Esophagus muscularis mucosa (tissue), 4 donors: Measurements from ENCODE around the gene STARD13. TPM values are rescaled to one million over a fixed set of nuclear protein-coding genes. Genes with fewer than 3 reads are reported as not detected.
A peak's percentile ranks its signal among the peaks of the same experiment; 100 is the strongest.

Source experiments
- DNase-seq: peaks from one replicate; pipeline ENCODE4 v3.0.0-alpha.2; 2017; ENCODE audit errors: extremely low spot score
- H3K27ac ChIP-seq, 4 donors: fragments of 200-600 bp; sonication (generic); replicated peaks in 1 of 4; 1 replicate in 3 of 4; 2 replicates in 1 of 4; pipeline ENCODE4 v1.5.1; 2016 to 2019; ENCODE audit warnings: mild to moderate bottlenecking in 1 of 4
- H3K27me3 ChIP-seq, 4 donors: fragments of 200-600 bp; sonication (generic); one replicate each; pipeline versions ENCODE4 v1.5.1 to v1.6.0; 2016 to 2019
- H3K36me3 ChIP-seq, 4 donors: fragments of 200-600 bp; sonication (generic); one replicate each; pipeline ENCODE4 v1.5.1; 2016 to 2019
- H3K4me1 ChIP-seq, 4 donors: fragments of 200-600 bp; sonication (generic); one replicate each; pipeline ENCODE4 v1.5.1; 2016 to 2019
- H3K4me3 ChIP-seq, 4 donors: fragments of 200-600 bp; sonication (generic); 1 replicate in 2 of 4; 2 replicates in 2 of 4; pipeline ENCODE4 v1.5.1; 2016 to 2019; ENCODE audit warnings: mild to moderate bottlenecking in 4 of 4, moderate library complexity in 1 of 4
- H3K9me3 ChIP-seq, 4 donors: fragments of 200-600 bp; sonication (generic); 1 replicate in 3 of 4; 2 replicates in 1 of 4; pipeline ENCODE4 v1.5.1; 2016 to 2019
- EP300 ChIP-seq: sonication (generic); formaldehyde crosslinking; IDR thresholded peaks from one replicate; pipeline ENCODE4 v1.6.1; 2017; ENCODE audit warnings: antibody characterized with exemption
- POLR2A ChIP-seq: fragments of 450-650 bp; IDR thresholded peaks from one replicate; pipeline ENCODE4 v1.6.1; 2017; ENCODE audit warnings: antibody characterized with exemption, moderate library complexity, mild to moderate bottlenecking, low read depth
- POLR2AphosphoS5 ChIP-seq, 2 donors: sonication (generic); formaldehyde crosslinking; IDR thresholded peaks; one replicate each; pipeline ENCODE4 v1.6.1; 2017; ENCODE audit warnings: antibody characterized with exemption in 2 of 2
- WGBS: methylation state at CpG from one replicate; pipeline ENCODE4 v1.1.5; 2018; 5-methylcytosine and 5-hydroxymethylcytosine counted together
- intact Hi-C: fragments of 100-400 bp; cut with DNase I; formaldehyde crosslinking; loops from one replicate; pipeline ENCODE4 v1.15.1; 2023
- total RNA-seq, 4 donors: library from RNA; depleted of rRNA; stranded (reverse); fragments of >200 nt; gene quantifications; one replicate each; pipeline versions ENCODE4 v1.1.0 to v1.2.1, GENCODE V29; 2016
- TF ChIP-seq, protein P1 (sequence below), 3 experiments: fragments of 200-600 bp in 2 of 3; fragments of 450-650 bp in 1 of 3; sonication (generic) in 2 of 3; IDR thresholded peaks; one replicate each; pipeline ENCODE4 v1.5.1; 2017 to 2019; ENCODE audit warnings: antibody characterized with exemption in 3 of 3, mild to moderate bottlenecking in 2 of 3, moderate library complexity in 1 of 3

STARD13 gene
- total RNA-seq, 4 donors from 2014 or later = 44.9 to 59.2 (median 56.2) TPM

DNA sequence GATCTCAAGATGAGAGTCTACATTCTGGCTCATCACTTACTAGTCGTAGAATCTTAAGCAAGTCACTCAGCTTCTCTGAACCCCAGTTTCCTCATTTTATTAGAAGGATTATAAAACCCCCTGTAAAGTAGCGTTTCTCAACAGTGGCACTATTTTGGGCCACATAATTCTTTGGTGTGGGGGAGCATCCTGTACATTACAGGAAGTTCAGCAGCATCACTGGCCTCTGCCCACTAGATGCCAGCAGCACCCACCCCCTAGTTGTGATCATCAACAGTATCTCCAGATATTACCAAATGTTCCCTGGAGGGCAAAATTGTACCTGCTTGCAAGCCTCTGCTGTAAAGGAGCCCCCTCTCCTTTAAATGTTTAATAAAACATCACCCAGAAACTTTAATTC lies 22.6 kb downstream of the STARD13 start:
- H3K4me3 ChIP-seq = no peak overlapping the region
- no peak for DNase-seq
- H3K27me3 ChIP-seq = no peaks in the 10 kb centered on the region
- TF ChIP-seq EP300 = no peak
- TF ChIP-seq, protein P1, sequence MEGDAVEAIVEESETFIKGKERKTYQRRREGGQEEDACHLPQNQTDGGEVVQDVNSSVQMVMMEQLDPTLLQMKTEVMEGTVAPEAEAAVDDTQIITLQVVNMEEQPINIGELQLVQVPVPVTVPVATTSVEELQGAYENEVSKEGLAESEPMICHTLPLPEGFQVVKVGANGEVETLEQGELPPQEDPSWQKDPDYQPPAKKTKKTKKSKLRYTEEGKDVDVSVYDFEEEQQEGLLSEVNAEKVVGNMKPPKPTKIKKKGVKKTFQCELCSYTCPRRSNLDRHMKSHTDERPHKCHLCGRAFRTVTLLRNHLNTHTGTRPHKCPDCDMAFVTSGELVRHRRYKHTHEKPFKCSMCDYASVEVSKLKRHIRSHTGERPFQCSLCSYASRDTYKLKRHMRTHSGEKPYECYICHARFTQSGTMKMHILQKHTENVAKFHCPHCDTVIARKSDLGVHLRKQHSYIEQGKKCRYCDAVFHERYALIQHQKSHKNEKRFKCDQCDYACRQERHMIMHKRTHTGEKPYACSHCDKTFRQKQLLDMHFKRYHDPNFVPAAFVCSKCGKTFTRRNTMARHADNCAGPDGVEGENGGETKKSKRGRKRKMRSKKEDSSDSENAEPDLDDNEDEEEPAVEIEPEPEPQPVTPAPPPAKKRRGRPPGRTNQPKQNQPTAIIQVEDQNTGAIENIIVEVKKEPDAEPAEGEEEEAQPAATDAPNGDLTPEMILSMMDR (IDR thresholded peaks at IDR 0.05) = peak in 1 of 3 experiments; percentile 12
- WGBS = 81% methylated on average over 2 of the region's 2 CpGs
- peaks cover 80 to 97% (median 93%) of the 10 kb centered on the region in 4 donors for H3K4me1 ChIP-seq
- H3K9me3 ChIP-seq = no peaks in the 10 kb centered on the region
- no peaks in the 10 kb centered on the region for H3K36me3 ChIP-seq
- intact Hi-C loops = no loop called here
- H3K27ac ChIP-seq = peak overlapping the region; percentile 68 to 83 (median 76)

DNA sequence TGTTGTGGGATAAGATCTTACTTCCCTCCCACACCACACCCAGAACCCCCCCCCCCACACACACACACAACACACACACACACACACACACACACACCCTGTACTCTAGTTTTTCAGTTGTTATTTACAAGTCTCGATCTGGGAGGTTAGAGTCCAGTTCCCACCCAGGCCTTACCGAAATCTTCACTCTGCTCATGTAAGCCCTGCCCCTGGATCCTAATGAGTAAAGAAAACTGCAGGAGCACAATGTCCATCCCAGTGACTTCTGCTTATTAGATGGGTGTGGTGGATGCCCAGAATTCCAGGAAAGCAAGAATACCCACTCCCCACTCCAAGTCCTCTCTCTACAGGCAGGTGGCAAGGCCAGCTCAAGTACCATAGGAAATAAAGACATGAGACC lies 23.0 kb downstream of the STARD13 start:
- no peak for DNase-seq
- H3K4me3 ChIP-seq = no peak overlapping the region
- TF ChIP-seq POLR2A (no peak), POLR2AphosphoS5 (IDR thresholded peaks at IDR 0.05) (no peak), EP300 (no peak)
- TF ChIP-seq, protein P1 (IDR thresholded peaks at IDR 0.05) = no peak
- H3K27me3 ChIP-seq = no peaks in the 10 kb centered on the region
- H3K4me1 ChIP-seq = peaks cover 81 to 97% (median 93%) of the 10 kb centered on the region in 4 donors
- peak overlapping the region; percentile 73 to 83 (median 78) for H3K27ac ChIP-seq
- 94% methylated on average over 2 of the region's 2 CpGs for WGBS
- intact Hi-C loops = no loop called here
- H3K9me3 ChIP-seq = no peaks in the 10 kb centered on the region
- H3K36me3 ChIP-seq = no peaks in the 10 kb centered on the region

DNA sequence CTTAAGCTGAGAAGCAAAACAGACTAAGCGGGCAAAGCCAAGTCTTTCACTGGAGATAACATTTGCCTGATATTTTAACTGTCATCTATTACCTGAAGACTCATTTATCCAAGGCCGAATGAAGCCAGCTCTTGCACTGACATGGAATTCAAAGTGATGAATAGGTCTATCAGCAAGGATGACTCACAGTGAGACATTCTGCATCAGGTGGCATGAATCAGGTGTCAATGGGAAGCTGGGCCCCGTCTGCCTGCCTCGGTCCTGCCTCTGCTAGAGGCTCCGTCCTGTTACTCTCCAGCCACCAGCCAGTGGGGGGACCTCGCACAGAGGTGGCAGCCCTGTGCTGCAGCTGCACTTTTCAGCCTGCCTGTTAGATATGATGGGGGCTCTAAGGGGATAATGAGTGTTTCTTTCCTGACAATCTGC lies 23.5 kb downstream of the STARD13 start:
- no peaks in the 10 kb centered on the region for H3K27me3 ChIP-seq
- TF ChIP-seq POLR2A (no peak), POLR2AphosphoS5 (IDR thresholded peaks at IDR 0.05) (peak; percentile 22 to 56)
- H3K9me3 ChIP-seq = no peaks in the 10 kb centered on the region
- H3K4me3 ChIP-seq = no peak overlapping the region
- DNase-seq = no peak
- intact Hi-C loops = no loop called here
- peak overlapping the region; percentile 73 to 83 (median 78) for H3K27ac ChIP-seq
- whole genome bisulfite sequencing = 29% methylated on average over 4 of the region's 6 CpGs
- H3K4me1 ChIP-seq = peaks cover 83 to 97% (median 95%) of the 10 kb centered on the region in 4 donors
- H3K36me3 ChIP-seq = no peaks in the 10 kb centered on the region

DNA sequence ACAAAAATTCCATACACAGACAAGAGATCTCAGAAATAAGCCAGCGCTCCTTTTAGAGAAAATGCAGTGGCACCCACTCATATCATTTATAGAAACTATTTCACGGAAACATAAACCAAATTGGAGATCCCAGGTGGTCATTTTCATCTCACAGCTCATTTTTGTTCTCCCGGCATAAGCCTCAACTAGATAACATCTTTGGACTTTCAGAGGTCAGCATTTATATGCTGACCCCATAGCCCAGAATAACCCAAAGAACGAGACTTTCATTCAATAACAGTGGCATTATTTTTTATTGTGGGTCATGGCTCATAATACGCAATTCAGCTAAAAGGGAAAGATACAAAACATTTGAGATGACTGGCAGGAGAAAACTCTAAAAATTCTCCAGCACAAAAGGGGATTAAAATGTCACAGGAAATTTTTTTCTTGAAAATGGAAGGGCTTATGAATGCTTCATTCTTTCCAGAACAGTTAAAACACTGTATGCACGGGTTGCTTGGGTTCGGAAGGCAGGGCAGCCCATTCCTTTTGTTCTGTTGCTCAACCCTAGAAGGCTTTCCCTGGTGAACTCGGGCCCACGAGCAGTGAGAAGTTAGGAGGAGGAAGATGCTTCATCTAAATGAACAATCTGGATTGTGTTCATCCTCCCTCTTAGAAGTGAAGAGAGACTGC lies 24.0 kb downstream of the STARD13 start:
- H3K27me3 ChIP-seq = no peaks in the 10 kb centered on the region
- peak overlapping the region; percentile 73 to 83 (median 78) for H3K27ac ChIP-seq
- H3K36me3 ChIP-seq = no peaks in the 10 kb centered on the region
- DNase-seq = no peak
- H3K9me3 ChIP-seq = no peaks in the 10 kb centered on the region
- WGBS = 49% methylated on average over 9 of the region's 9 CpGs
- TF ChIP-seq POLR2AphosphoS5 (IDR thresholded peaks at IDR 0.05) (peak in 1 of 2 donors; percentile 56), EP300 (no peak)
- TF ChIP-seq, protein P1 (IDR thresholded peaks at IDR 0.05) = no peak
- H3K4me1 ChIP-seq = peaks cover 86 to 99% (median 96%) of the 10 kb centered on the region in 4 donors
- no peak overlapping the region for H3K4me3 ChIP-seq
- intact Hi-C loops = no loop called here

DNA sequence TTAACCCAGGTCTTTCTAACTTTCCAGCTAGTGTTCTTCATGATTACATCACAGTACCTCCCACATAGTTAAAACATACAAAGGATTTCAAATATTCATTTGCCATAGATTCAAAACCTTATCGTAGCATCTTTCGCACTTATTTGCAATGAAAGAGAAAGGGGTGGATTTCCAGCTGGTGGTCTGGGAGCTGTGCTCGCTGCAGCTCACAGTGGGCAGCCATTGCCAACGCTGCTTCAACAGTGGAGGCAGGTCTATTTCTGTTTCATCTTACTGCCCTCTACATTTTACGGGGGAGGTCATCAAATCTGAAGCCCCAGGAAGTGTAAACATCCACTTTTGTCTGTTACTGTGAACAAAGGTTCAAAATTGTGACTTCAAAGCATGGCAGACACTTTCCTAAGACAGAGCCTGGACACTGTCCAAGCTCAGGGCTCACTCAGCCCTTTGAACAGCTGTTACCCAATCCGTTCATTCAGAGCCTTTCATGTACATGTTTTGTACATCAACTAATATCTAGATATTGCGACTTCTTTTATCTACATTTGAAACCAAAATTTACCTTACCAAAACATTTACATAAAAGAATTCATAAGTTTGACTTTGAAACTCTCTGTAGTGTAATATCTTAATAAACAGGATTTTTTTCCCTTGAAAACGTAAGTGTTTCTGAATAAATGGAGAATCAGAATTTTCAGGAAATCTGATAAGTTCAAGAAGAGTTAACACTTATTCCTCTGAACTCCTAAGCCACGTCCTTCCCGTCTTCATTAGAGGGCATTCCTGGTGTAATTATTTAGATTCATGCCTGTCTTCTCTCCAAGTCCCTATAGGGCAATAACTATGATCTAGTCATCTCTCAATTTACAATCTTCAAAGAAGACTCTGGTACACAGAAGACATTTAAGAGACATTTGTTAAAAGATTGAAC lies 25.1 kb downstream of the STARD13 start:
- 65% methylated on average over 10 of the region's 10 CpGs for WGBS
- peak overlapping the region; percentile 73 to 83 (median 79) for H3K27ac ChIP-seq
- TF ChIP-seq, protein P1 (IDR thresholded peaks at IDR 0.05) = no peak
- TF ChIP-seq POLR2AphosphoS5 (IDR thresholded peaks at IDR 0.05) = peak in 1 of 2 donors; percentile 6
- H3K4me1 ChIP-seq = peaks cover 86 to 99% (median 98%) of the 10 kb centered on the region in 4 donors
- no peaks in the 10 kb centered on the region for H3K9me3 ChIP-seq
- no peaks in the 10 kb centered on the region for H3K27me3 ChIP-seq
- intact Hi-C loops = no loop called here
- DNase-seq = no peak
- no peak overlapping the region for H3K4me3 ChIP-seq
- H3K36me3 ChIP-seq = no peaks in the 10 kb centered on the region
